ENCODE measurements around the gene TTI1.

Gene TTI1

DNA sequence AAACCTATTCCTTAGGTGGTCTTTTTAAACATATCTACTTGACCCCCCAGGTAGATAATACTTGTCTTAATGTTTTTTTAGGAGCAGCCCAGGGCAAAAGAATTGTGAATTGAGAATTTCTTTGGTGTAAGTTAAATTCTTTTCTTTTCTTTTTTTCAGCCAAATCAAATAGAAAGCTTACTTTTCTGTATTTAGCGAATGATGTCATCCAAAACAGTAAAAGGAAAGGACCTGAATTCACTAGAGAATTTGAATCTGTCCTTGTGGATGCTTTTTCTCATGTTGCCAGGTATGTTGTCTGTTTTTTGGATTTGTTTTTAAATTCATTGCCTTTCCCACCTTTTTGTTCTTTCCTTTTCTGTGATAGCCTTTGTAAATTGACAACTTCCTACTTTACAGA is 7.0 kb upstream of the TTI1 start:
- TF ChIP-seq, protein P1, sequence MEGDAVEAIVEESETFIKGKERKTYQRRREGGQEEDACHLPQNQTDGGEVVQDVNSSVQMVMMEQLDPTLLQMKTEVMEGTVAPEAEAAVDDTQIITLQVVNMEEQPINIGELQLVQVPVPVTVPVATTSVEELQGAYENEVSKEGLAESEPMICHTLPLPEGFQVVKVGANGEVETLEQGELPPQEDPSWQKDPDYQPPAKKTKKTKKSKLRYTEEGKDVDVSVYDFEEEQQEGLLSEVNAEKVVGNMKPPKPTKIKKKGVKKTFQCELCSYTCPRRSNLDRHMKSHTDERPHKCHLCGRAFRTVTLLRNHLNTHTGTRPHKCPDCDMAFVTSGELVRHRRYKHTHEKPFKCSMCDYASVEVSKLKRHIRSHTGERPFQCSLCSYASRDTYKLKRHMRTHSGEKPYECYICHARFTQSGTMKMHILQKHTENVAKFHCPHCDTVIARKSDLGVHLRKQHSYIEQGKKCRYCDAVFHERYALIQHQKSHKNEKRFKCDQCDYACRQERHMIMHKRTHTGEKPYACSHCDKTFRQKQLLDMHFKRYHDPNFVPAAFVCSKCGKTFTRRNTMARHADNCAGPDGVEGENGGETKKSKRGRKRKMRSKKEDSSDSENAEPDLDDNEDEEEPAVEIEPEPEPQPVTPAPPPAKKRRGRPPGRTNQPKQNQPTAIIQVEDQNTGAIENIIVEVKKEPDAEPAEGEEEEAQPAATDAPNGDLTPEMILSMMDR (IDR thresholded peaks at IDR 0.05; ENCODE audit: low read depth, low read length), result no peak
- H3K4me3 ChIP-seq (ENCODE audit: low read depth, low read length), result no peak overlapping the region

DNA sequence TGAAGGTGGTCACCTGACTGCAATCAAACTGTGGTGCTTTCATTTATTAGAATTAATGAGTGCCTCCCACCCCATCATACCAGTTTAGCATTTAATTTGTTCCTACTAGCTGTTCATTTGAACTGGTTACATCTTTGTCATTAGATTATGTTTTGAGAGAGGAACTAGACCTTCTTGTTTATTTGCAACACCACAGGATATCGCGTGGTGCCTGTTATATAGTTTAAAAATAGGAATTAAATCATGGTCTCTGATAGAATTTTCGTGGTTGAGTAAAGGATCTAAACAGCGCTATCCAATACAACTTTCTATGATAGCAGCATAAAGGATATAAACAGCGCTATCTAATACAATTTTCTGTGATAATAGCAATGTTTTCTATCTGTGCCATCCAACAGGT is 3.1 kb upstream of the TTI1 start:
- TF ChIP-seq, protein P1 (IDR thresholded peaks at IDR 0.05; ENCODE audit: low read depth, low read length), result no peak
- no peak overlapping the region for H3K4me3 ChIP-seq (ENCODE audit: low read depth, low read length)

DNA sequence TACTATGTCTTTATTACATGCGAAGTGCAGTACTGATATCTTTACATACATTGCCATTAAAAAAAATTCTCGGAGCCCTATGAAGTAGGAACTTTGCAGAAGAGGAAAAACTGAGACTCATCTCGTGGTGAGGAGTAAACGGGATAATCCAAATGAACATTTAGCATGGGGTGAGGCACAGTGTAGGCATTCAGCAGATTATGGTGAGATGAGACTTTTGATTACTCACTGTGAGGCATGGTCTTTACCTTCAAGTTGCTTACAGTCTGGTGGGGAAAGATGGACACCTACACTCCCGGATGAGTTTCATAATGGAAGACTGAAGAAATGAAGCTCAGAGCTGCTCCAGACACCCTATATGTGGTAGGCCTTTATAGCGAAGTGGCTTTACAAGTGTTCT is 1.7 kb upstream of the TTI1 start:
- TF ChIP-seq, protein P1 (IDR thresholded peaks at IDR 0.05; ENCODE audit: low read depth, low read length), result no peak
- H3K4me3 ChIP-seq (ENCODE audit: low read depth, low read length), result peak overlapping the region; percentile 92

DNA sequence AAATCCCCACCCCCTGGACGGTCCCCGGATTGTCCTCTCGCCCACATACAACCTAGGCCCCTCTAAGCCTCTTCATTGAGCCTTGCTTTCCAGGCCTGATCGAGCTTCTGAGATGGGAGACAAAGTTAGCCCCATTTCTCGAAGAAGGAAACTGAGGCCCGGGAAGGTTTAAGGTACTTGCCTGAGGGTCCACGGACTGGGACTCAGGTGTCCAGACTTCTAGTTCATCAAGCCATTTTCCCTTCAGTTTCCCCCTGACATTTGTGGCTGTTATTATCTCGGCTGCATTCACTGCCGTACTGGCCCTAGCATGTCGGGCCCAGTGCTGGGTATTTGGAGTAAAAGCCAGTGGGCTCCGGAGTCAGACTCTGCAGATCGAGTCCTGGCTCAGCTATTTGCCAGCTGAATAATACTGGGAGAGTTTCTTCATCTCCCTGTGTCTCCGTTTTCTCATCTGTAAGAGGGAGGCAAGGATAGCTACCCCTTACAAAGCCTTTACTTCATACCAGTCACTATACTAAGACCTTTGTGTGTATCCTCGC is 923 bp upstream of the TTI1 start:
- peak overlapping the region; percentile 92 for H3K4me3 ChIP-seq (ENCODE audit: low read depth, low read length)
- TF ChIP-seq, protein P1 (IDR thresholded peaks at IDR 0.05; ENCODE audit: low read depth, low read length), result no peak

DNA sequence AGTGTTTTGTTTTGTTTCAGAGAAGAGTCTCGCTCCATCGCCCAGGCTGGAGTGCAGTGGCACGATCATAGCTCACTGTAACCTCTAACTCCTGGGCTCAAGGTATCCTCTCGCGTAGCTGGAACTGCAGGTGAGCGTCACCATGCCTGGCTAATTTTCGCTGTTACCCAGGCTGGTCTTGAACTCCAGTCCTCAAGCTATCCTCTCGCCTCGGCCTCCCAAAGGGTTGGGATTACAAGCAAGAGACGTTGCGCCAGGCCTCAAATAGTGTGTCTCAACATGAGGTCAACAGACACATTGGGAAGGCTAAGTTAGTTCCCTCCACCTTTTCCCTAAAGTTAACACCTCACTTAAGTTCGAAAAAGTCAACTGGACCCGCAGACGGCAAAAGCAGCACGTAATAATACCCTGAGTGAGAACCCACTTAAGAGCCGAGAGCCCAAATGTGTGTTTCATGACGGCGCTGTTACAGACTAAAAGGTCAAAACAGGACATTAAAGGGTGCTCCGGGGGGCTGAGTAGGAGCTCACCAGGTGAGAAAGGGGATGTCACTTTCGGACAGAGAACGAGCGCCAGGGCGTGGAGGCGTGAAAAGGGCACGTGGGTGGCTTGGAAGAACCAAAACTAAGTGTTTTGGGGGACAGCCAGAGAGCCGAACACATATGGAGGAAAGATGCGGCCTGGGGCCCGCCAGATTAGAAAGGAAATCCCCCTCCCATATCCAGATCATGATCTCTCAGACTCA is 499 bp downstream of the TTI1 start:
- TF ChIP-seq, protein P1 (IDR thresholded peaks at IDR 0.05; ENCODE audit: low read depth, low read length), result no peak
- peak overlapping the region; percentile 92 for H3K4me3 ChIP-seq (ENCODE audit: low read depth, low read length)

DNA sequence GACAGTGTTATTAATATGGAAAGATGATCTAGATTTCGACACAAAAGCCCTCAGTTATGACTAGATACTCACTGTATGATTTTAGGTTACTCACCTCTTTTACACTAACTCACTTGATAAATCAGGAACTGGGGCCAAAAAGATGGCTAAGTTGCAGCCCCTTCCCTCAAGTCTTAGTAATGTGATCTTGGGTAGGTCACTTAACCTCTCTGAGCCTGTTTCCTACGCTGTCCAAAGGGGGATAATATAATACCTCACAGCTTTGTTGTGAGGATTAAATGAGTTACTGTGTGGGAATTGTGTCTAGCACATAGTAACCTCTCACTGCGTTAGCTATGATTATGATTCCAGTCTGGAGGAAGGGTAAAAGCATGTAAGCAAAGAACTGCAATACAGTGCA is 1.3 kb downstream of the TTI1 start:
- H3K4me3 ChIP-seq (ENCODE audit: low read depth, low read length), result no peak overlapping the region
- TF ChIP-seq, protein P1 (IDR thresholded peaks at IDR 0.05; ENCODE audit: low read depth, low read length), result no peak

DNA sequence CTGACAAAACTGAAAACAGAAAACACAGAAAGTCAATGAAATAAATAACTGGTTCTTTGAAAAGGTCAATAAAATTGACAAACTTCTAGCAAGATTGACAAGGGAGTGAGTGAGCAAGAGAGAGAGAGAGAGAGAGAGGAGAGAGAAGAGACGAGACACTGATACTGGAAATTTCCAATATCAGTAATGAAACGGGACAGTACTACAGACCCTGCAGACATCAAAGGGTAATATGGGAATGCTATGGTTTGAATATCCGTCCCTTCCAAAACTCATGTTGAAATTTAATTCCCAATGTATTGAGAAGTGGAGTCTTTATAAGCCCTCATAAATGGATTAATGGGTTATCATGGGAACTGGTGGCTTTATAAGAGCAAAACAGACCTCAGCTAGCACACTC is 3.8 kb downstream of the TTI1 start:
- TF ChIP-seq, protein P1 (IDR thresholded peaks at IDR 0.05; ENCODE audit: low read depth, low read length), result no peak
- no peak overlapping the region for H3K4me3 ChIP-seq (ENCODE audit: low read depth, low read length)
